A172 (cell line): ENCODE measurements around the gene AMMECR1. TPM values are rescaled to one million over a fixed set of nuclear protein-coding genes. Genes with fewer than 3 reads are reported as not detected.
A peak's percentile ranks its signal among the peaks of the same experiment; 100 is the strongest.

Experiments
- DNase-seq: peaks from one replicate; pipeline ENCODE4 v3.0.0-alpha.2; 2015; ENCODE audit warnings: low spot score
- total RNA-seq: library from RNA; depleted of rRNA; stranded (reverse); fragments of >200 nt; shearing (Covaris generic); gene quantifications from 2 replicates; pipeline ENCODE4 v1.2.3, GENCODE V29; 2014

AMMECR1 gene
- total RNA-seq, 1 experiment from 2014 or later = 8.3 TPM

DNA sequence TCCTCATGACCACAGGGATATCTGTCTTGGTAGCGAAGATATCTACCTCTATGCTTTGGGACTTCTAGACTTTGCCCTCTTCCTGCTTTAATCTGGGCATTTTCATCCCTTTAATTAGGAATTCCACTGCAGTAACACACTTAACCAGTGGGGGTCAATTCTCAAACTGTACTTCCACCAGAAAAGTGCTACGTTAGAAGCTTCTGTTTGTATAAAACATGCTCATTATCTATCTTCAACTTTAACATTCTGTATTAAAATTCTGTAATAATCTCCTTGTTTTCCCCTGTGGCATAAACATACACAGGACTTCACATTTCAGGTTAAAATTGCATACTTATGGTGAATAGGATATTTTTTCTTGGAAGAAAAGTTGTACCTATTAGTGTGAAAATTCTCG lies 105.6 kb downstream of the AMMECR1 start:
- no peak for DNase-seq

DNA sequence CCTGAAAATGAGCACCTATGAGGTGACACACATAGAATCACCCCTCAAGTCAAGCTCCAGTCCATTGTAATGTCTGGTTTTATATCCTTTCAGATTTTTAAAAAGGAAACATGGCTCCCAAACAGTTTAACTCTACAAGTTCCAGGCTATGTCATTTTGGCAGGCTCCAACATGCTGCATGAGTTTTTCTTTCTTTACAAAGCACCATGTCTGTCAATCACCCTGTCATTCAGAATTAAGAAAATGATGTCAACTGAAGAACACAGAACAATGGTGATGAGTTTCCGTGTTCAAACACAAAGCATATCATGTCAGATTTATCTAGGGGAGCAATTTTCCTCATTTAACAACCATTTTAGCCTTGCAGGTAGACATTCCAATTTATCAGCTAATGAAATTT lies 106.5 kb downstream of the AMMECR1 start:
- no peak for DNase-seq

DNA sequence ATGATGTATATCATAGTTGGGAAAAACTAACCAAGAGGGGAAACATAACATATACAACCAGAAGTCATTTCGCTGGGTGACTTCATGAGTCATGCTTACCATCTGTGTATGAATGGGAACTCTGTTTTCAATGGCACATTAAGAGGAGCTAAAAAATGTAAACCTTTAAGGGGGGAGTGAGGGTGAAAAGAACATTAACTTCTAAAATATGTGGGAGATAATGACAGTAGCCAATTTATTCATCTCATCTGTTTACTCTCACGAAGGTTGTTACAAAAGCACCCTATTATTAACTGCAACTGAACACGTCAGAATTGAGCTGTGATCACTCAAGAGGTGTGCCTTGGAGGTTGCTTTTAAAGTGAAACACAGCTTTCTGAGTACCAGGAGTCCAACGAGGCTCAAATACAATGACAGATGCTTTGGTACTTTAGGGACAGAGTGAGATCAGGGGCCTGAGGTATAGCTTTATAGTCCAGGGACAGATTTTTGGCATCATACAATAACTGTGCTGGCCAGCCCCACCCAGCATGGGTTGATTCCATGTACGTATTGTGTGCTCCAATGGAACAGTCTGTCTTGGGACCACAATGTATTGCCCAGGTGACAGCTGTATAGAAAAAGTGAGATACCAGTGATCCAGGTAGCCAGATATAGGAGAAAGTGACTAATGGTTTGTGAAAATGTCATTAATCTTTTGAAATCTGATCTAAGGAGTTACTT lies 107.3 kb downstream of the AMMECR1 start:
- peak; percentile 34 for DNase-seq

DNA sequence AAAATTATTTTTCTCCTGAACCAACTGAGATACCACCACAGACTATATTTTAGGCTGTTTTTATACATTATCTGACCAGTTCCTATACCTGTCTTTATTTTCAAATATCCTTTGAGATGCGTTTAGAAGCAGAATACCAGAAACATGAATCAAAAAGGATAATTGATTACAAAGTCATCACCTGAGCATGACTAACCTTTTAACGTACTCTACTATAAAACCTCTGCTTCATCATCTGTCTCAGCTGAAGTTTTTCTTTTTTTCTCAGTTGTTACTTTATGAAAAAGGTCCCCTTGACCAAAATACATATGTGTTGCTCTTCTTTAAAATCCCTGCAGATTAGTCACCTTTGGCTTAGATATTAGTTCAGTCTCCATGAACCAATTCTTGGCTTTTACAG lies 109.8 kb downstream of the AMMECR1 start:
- DNase-seq = no peak

DNA sequence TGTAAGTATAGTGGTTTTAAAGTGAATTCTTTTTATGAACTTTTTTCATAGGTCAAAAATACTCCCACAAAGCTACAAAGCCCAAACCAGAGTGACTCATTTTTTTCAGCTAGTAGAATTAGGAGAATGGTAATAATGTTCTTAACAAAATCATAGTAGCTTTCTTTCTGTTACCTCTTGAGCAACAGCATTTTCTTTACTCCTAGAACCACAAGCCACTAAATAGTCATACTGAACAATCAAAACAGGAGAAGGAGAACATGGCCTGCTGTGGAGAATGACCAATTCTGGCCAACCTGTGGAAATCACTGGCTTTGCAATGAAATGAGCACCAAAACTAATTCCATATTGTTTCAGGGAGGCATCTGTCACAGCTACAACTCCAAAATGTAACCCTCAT lies 112.9 kb downstream of the AMMECR1 start:
- DNase-seq = peak; percentile 6

DNA sequence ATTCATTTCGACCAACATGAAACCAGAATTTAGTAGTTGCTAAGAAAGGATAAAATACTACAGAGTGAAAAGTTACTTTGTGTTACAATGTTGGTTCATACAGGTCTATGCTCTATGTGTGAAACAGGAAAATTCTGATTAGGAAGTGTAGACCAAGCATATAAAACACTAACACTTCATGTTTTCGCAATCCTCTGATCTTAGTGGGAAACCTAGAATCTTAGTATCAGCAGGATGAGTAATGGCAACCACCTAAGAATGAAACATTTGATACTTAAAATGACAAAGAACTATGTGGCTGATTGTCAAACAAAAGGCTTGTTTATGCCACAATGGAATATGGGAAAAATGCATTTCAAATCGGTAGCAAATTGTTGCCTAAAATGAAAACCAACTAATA lies 116.1 kb downstream of the AMMECR1 start:
- DNase-seq = no peak

DNA sequence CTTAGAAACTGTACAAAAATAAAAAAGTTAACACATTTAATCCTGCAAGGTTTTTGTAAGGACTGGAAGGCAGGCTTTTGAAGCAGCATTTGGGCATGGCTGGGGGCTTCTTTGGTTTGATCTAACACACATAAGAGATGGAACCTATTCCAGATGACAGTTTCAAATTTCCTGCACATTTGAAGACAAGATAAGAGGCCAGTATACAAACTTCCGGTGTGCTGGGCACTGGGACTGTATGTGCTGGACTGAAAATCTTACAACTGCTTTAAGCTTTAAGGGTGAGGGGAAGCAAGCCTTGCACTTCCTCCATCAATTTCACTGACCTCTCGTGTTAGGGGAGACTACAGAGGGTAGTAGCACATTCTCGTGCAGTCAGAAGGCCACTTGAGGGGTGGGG lies 122.9 kb downstream of the AMMECR1 start:
- no peak for DNase-seq

DNA sequence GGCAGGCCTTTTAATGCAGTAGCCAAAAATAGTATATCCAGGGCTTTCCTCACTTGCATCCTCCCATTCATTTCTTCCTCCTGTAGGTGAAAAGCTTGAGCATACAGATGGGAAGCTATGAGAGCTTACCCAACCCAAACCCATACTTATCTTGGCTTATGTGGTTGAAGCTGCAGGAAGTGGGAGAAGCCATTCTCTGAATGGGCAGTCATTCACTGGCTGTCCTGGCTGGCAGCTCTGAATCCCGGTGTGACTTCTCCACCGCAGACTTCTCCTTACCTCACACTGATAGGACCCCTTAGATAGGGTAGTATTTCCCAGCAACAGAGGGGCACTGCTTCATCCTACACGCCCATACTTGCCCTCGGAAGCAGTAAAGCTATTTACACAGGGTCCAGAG lies 125.4 kb downstream of the AMMECR1 start:
- no peak for DNase-seq

DNA sequence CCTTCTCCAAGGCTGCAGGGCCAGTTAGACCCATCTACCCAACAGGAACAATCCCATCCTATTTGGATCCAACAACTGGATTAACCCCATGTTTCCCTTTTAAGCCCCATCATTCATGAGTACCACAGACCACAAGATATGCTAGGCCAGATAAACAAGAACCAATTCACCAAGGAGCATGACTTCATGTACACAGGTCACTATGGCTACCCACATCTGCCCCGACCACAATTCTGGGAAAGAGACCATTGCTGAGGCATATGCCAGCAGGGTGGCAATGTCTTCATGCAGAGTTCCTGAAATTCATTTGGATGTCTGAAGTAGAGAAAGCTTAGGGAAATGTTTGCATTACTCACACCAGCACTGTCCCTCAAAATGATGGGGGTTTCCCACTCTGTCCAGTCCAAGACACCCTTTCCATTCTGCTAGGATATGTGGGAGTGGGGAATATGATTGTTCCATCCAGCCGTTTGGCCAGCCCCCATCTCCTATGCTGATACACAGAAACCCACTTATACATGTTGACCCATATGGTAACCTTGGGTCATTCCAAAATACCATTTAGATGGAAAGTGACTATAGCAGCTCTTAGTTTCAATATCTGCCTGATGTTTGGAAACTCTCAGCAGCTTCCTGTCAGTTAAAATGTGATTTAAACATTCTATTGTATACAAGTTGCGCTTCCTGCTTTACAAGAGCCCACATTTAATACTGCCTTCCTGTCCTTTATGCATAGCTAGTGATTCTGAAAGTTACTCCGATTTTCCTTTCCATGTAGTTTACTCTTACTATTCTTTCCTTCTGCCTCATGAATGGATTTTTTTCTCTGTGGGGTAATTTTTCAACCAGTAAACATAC lies 129.0 kb downstream of the AMMECR1 start:
- DNase-seq = no peak

DNA sequence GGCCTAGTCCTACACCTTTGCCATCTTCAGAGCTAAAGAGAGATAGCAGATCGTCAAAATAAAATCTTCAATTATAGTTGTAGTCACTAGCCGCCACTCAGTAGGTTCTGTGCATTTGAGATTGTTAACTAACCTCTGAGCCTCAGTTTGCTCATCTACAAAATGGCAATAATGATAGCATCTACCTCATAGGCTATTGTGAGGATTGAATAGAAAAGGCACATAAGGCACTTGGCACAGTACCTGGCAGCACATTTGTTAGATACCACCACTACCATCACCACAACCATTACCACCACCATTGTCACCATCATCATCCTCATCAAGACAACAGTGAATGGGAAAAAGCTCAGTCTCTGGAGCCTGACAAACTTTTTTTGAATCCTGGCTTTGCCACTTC lies 134.6 kb downstream of the AMMECR1 start:
- no peak for DNase-seq

DNA sequence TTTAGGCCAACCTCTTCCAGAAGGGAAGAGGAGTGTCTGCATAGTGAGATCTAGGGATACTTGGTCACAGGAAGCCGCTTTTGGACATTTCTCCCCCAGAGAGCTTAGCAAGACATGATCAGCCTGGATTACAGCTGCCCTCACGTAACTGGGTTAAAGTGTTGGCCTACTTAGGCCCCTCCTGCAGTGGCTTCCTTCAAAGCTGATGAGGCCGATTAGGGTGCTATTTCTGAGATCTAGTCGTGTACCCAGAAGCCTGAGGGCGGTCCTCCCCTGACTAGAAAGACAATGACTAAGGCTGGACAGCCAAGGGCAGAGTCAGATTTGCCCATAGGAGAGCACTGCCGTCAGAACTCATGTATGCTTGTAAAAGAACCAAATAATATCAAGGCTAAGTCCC lies 135.0 kb downstream of the AMMECR1 start:
- DNase-seq = no peak

DNA sequence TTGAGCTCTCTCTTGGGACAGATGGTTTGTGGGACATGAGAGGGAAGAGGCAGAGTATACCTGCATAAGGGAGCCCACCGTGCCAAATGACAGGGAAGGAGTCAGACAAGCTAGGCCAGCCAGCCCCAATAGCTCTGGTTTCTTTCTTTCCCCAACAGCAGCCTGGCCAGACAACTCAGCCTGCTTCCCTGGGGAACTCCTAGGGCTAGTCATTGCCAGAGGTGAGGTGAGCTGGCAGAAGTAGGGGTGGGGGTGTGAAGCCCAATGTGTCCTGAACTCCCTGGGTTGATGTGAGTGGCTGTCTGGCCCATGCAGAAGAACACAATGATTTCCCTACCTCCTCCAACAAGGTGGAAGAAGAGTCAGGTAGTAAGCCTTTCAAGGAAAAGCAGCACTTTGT lies 135.5 kb downstream of the AMMECR1 start:
- no peak for DNase-seq

DNA sequence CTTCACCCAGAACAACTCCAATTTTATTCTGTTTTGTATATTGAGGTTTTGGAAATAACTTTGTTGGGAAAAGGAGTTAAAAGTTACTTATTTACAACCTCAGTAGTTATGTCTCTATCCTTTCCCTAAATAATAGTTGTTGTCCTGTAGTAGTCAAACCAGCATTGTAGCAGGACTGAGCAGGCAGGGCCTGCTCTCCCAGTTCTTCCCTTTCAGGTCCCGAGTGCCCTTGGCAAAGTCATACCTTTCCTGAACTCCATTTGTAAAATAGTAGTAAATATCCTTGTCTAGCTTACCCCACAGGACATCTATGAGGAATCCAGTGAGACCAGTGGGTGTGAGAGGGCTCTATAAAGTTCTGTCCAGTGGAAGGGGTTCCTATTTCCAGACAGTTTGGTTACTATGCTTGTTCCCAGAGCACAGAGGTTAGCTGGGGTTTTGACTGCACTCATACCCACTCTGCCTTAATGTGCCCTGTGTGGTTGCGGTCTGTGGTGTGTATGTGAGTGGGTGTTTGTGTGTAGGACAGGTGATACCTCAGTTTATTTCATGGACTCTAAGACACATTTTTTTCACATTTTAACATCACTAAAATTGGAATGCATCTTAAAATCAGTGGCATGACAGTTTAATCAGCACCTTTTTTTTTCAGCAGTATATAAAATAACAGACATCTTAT lies 136.3 kb downstream of the AMMECR1 start:
- DNase-seq = no peak

DNA sequence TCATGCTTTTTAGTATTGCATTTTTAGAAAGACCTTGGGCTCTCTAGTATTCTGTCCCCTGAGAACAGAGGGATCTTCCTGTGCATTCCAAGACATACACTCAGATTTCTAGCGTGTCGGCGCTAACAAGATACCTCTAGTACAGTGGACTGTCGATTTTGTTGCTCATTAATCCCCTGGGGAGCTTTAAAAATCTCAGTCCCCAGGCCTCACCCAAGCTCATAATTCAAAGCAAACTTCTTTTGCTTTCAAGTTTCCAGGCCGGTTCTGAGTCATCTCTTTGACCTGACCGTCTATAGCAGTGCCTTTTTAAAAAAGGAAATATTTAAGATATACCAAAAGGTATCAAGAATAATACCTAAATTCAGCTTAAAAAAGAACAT lies 137.0 kb downstream of the AMMECR1 start:
- DNase-seq = peak; percentile 44

DNA sequence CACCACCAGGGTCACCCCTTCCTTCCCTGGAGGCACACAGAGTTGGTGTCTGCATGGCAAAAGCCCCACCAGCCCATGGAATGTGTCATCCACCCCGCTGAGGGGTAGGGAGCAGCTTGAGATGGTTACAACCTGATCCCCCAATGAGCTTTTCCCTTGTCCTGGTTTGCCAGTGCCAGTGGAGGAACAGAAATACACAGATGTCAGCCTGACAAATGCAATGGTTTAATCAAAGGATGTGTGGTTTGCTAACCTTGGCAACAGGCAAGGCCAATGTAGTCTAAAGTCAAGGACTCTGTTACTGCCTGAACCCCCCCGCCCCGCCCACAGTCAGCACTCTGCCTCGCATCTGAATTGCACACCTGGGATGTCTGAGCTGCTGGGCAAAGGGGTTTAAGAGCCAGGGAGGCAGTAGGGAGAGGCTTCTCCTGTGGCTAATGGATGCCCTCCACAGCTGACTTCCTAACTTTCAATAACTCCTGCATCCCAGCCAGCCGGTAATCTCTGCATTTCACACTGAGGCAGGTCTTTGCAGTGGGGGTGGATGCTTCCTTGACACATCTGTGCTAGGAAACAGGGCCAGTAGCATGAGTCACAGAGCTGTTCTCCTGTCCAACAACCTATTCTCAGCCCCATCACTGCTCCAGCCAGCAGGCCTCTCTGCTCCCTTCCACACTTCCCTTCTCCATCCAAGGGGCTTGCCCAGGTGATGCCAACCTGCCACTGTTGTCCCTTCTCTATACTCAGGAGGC lies 137.5 kb downstream of the AMMECR1 start:
- DNase-seq = peak; percentile 52

DNA sequence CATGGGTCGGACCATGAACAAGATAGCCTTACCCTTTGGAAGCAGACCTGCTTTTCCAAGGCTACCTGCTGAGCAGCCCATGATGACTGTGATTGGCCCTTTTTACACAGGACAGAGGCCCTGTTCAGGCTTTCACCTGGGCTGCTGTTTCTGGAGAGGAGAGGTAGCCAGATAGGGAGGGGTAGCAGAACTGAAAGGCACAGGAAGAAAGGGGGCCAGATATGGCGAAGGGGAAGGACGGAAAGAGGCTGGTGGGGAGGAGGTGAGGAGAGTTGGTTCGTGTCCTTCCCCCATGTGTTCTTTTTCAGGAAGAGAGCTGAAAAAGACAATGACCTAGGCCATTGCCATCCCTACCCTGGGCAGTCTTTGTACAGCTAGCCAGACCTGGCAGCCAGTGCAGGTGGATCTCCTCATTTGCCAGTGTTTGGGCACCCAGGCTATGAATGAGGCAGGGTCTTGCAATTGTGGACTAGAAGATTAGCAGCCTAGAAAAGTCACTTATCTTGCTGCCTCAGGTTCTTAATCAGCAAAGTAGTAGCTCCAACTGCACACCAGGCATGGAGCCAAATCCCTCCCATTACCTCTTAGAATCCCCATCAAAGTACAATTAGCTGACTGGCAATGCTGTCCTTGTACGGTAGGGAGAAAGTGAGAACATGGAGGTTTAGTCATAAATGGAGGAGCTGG lies 139.6 kb downstream of the AMMECR1 start:
- DNase-seq = no peak

DNA sequence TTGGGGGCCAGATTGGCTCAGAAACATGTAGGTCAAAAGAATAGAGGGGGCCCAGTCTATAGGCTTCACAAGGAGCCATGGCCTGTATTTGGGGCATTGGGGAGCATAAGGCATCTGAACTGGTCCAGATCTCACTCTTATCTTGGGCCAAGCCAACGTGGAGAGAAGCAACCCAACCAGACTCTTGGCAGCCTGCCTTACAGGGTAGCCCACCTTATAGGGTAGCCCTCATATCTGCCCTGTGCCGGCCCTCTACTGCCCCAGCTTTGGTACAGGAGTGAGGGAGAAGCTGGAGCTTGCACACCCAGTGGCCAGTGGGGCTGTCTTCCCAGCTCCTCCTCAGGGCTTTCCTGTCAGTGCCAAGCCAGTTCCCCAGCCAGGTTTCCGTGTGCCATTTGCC lies 142.2 kb downstream of the AMMECR1 start:
- no peak for DNase-seq

DNA sequence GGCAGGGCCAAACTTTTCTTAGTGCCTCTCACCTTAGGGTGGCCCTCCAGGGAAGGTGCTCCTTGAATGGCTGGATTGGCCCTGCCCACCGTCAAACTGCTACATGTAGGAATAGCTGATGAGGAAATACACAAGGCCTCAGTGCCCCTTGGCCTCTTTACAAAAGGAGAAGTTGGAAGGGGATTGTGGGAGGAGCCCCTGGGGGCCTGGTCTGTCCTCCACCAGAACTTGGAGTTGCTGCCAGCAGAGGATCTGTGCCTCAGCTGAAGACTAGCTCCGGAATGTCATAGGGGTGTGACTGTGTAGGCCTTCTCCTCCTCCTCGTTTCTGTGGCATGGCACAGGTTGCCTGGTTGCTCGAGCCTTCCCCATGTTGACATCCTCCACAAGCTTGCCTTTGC lies 142.7 kb downstream of the AMMECR1 start:
- no peak for DNase-seq

DNA sequence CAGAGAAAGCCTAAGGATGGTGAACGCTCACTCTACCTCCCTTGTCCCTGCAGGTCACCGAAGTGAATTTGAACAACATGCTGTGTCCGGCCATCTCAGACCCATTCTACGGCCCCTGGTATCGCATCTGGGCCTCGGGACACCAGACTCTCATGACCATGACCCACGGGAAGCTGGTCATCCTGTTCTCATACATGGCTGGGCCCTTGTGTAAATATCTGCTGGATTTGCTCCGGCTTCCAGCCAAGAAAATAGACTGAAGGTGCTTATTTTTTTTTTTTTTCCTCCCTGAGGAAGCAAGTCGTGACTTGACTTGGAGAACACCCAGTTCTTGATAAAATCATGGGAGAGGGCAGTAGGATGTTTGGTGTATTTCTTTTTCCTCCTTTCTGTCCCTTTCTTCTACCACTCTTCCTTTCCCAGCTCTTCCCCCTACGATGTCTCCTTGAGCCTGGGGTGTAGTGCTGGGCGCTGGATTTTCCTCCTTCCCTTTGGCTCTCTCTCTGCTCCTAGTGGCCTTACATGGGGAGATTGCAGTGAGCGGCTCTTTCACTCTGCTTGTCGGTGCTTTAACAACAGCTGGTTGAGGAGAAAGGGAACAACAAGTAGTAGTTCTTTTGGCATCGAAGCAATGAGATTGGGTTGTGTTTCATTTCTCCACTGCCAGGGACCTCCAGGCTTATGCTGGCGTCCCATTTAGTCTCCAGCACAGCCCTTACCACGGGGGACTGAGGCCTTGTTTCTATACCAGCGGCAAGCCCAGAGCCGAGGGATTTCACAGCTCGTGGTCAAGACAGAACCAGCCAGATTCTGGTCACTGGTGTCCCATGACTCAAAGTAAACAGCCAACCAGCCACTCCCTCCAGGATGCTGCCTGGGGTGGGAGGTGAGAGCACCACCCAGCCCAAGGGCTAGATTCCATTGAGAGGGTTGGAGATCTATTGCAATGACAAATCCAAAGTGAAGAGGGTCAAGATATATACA lies 144.4 kb downstream of the AMMECR1 start:
- DNase-seq = no peak

DNA sequence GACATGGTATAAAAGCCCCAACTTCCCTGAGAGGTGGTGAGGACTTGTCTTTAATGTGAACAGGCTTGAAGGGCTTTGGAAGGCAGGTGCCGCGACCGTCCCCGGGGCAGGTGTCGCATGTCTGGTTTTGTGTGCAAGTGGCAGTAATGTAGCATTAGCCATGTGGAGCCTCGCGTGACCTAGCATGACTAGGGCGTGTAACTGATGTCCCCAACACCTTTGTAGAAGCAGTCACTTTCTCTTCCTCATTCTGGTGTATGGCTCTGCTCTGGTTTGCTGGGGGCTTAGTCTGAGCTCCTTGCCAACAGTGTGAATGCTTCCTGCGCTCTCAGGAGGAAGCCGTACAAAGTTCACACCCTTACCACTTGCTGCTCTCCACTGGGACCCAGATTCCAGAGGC lies 145.7 kb downstream of the AMMECR1 start:
- no peak for DNase-seq
